Hepatocyte (in vitro differentiated cells): Measurements from ENCODE around the gene DHRS13.

ENCODE experiments used
- CTCF ChIP-seq: fragments of 200-600 bp; sonication (generic); IDR thresholded peaks from 2 replicates; pipeline ENCODE4 v1.5.1; 2016; ENCODE audit warnings: antibody characterized with exemption, mild to moderate bottlenecking; ENCODE audit not compliant: poor library complexity
- EZH2 ChIP-seq: fragments of 200-600 bp; sonication (generic); IDR thresholded peaks from 2 replicates; pipeline ENCODE4 v1.6.1; 2016; ENCODE audit warnings: antibody characterized with exemption, mild to moderate bottlenecking, borderline replicate concordance

GRCh38 chr17:28950017-28950751 is 47.3 kb upstream of the DHRS13 start:
- TF ChIP-seq CTCF: no peak
- TF ChIP-seq EZH2: no peak
